HG02973 (cell line): ENCODE measurements around the gene ITPKB.

ENCODE experiments used
- ATAC-seq: cut with Tn5 transposase; IDR thresholded peaks from one replicate; pipeline ENCODE4 v1.9.1; 2021; ENCODE audit warnings: moderate library complexity; ENCODE audit not compliant: unreplicated experiment

Gene ITPKB

DNA sequence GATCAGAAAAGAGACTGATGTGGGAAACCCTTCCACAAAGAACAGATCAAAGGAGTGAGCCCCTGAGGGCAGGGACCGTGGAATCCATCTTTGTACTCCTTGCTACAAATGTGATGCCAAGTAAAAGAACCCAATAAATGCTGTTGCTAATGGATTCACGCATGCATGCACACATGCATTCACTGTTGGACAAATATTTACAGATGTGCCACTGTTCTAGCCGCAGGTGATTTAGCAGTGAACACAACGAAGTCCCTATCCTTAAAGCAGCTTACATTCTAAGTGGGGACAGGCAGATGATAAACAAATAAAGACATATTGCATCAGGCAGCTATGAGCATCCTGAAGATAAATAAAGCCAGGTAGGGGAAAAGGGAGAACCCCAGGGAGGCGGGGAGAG lies 67.8 kb downstream of the ITPKB start:
- ATAC-seq: no peak

DNA sequence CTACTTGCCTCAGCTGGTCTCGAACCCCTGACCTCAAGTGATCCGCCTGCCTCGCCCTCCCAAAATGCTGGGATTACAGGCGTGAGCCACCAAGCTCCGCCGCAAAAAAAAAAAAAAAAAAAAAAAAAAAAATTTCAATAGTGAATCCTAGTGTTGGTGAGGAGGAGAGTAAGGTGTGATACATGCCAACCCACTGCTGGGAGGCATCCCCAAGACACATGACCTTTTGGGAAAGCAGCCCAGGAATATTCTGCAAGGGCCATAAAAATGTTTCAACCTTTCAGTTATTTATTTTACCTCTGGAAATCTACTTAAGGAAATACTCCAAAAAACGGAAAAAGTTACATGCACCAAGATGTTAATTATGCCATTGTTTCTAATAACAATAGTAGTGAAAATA lies 69.0 kb downstream of the ITPKB start:
- no peak for ATAC-seq

DNA sequence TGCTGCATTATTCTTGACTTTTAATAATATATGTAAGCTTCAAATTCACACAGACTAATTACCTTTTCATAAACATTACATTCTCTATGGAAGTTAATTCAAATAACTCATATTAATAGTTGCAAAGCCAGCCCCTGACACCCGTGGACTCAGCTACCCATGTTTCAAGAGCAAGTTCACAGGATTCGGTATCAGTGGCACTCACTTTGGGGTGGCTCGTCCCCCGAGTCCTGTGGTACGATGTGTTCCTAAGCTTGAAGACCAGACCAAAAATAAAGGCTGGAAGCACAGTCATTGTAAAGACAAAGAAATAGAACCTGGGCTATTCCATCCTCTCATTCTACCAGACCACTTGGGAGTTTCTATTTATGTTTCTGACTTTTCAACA lies 70.9 kb downstream of the ITPKB start:
- ATAC-seq: no peak

DNA sequence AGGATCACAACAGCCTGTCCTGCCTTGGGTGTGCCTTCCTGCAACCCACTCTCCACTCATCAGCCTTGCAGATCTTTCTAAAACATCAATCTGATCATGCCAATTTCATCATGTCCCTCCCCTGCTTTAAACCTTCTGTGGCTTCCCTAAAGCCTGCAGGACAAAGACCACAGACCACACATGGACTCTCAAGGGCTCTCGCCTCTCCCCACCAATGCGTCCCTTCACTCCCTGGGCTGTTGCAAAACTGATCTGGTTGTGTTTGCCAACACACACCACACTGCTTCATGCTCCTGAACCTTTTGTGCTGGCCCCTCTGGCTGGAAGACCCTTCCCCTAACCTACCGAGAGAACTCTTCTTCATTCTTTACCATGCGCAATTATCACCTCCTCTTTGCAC lies 72.4 kb downstream of the ITPKB start:
- ATAC-seq: no peak

DNA sequence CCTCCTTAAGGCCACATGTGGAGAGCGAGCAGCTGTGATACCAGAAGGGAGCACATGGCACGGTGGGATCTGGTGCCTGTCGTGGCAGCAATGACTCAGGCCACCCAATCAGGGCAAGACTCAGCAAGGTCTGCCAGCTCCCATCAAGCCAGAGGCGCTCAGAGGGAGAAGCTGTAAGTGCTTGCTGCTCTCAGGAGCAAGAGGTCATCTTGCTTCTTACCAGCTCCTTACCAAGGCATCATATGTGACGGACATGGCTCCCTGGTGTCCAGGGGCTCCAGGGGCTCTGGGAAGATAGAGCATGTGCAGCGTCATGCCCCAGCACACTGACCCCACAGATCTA lies 72.9 kb downstream of the ITPKB start:
- ATAC-seq: no peak

DNA sequence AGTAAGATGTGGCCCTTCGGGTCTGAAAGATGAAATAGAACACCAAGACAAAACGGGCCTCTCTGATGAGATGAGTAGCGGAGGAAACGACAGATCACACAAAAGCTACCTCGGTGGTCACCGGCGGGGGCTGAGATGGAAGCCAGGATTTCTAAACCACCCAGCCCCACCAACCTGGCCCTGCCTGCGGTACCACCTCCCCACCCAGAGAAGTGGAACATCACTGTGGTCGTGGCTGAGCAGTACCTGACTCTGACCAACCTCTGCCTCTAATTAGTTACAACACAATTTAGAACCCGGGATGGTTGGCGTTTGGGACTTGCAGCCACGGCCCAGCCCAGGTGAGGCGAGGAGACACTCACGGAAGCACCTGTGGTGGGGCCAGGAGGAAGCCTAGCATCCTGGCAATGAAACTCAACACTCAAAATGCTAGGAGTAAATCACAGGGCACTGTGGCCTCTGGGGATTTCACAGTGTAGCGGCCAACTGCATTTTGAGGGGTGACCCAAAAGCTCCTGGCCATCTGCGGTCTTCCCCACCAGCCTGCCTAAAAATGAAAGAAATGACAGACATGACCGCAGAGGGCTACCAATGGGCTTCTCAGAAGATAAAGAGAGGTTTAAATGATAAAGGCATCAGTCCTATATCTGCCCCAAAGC lies 73.4 kb downstream of the ITPKB start:
- no peak for ATAC-seq

DNA sequence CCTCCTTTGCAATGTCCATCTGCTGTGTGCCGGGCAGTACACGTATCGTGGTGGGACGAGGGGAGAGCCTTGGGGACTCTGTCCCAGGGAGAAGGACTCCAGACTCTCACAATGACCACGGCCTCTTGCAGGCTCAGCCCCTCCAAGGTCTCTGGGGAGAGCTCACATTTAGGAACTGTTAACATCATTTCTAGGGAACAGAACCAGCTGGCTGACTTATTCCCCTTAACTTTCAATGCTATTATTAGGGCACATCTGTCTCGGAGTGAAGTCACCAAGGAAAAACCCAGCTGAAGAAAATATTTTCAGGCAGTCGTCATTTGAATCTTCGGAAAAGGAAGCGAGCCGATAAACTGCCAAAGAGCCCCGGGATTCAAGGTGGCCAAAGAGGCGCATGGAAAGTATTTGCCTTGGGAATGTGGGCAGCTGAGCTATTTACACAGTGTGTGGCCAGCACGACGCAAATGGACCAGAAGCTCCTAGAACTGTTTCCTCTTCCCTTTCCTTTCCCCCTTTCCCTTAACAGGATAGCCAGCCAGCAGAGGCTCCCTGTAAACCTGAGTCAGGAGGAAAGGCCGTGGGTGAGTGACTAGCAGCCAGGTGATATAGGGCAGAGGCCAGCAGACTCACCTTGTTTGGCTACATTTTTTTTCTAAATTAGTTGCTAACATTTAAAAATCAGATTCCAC lies 74.5 kb downstream of the ITPKB start:
- no peak for ATAC-seq

DNA sequence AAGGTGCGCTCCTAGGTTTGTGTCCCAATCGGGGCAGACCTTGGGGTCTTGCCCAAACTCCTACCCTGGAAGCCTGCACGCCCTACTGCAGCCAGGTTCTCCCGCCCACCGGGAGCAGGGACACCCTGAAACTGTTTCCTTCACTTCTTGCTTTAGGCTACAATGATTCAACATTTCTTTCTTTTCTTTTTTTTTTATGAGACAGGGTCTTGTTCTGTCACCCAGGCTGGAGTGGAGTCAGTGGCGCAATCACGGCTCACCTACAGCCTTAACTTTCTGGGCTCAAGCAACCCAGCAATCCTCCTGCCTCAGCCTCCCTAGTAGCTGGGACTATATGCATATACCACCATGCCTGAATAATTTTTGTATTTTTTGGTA lies 75.8 kb downstream of the ITPKB start:
- no peak for ATAC-seq

DNA sequence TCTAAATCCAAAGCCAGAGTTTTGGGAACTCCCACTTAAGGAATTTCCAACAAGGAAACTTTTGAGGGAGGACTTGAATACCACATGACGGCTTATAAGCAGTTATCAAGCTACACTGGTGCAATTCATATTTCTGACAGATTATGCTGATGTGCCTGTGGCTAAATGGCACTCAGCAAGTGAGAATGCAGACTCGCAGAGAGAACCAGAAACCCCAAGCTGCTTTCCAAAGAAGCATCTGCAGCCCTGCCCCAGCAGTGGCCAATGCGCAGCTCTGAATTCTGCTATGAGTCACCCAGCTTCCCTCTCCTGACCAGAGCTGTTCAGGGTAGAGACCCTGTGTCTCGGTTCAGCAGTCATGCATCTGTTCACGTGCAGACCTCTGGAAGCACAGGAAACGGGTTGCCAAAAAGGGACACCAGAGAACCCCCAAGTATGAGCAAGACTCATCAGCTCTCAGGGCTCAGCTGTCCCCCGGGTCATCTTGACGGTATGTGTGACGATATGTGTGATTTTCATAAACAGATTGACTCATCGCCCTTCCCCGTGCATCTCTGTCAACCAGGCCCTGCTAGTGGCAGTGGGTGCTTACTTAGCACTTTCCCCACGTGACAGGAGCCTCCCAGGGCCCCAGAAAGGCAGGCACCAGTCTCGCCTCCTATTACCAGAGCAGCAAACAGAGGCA lies 76.3 kb downstream of the ITPKB start:
- peak; percentile 93 for ATAC-seq

DNA sequence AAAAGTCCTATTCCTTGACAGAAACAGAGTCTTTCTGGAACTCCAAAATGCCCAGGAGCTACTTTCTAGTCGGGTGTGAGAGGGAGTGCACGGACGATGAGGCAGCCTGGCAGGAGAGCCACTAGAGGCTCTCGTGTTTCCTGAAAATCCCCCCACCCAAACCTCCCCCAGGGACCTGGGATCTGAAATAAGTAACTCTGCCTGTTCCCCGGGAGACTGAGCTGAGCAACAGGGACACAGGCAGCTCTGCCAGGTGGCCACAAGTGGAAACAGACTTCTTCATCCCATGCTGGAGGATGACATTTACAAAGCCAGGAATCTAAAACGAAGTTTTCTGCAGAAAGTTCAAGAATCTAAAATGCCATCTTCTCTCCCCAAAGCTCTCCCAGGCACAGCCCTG lies 77.1 kb downstream of the ITPKB start:
- no peak for ATAC-seq

DNA sequence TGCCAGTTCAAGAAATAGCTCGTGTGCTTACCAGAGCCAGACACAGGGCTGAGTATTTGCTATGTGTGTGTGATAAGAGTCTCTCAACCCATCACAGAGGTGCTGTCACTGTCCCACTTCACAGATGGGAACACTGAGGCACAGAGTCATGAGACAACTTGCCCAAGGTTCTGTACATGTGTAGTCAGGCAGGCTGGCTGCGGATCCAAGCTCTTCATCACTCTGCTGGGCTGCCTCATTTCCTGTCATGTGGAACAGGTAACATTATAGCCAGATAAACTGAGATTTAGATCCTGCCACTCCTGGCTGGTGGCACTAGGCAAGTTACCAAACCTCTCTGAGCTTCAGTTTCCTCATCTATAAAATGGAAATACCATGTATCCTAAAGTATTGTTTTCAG lies 77.8 kb downstream of the ITPKB start:
- no peak for ATAC-seq

DNA sequence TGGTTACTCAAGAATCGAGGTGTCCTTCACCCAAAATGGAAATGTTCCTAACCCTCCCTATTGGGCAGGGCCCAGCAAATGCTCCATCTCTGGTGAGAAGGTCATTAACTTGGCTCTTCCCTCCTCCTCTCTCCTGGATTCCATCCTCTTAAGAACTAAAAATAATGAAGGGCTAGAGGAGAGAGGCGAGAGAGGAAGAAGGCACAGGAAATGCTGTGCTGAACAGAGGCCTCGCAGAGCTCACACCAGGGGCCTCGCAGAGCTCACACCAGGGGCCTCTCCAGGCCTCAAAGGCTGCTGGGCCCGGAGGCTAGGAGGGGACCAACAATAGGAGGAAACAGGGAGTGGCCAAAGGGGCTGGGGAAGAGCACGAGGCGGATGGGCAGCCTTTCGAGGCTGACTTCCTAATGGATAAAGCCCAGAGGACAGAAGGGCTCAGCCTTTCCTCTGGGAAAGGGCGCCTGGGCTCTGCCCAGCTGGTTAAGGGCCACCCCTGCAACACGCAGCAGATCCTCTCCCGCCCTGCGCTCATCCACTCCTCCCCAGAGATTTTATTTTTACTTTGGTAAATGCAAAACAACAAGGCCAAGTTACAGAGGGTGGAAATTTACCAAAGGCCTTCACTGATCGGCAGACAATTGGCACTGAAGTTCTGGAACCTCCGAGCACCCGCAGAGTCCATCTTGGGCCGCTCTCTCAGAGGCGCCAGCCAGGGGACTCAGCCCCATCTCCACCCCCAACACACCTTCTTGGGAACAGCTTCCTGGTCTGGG lies 78.5 kb downstream of the ITPKB start:
- ATAC-seq: no peak

DNA sequence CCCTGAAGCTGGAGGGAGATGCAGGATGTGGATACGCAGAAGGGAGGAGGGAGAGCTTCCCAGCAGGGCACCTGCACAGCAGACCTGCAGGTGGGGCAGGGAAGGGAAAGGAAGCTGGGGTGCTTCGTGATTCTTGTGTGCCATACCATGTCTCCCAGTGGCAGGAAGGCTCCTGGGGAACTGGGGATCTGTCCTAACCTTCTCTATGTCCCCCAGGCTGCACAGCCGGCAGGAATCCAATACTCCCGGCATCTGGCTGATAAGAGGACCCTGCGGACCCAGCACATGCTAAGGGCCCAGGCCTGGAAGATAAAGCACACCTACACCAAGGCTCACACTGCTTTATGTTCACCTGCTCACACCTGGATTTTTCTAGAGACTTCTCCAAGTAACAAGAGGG lies 79.4 kb downstream of the ITPKB start:
- ATAC-seq: no peak

DNA sequence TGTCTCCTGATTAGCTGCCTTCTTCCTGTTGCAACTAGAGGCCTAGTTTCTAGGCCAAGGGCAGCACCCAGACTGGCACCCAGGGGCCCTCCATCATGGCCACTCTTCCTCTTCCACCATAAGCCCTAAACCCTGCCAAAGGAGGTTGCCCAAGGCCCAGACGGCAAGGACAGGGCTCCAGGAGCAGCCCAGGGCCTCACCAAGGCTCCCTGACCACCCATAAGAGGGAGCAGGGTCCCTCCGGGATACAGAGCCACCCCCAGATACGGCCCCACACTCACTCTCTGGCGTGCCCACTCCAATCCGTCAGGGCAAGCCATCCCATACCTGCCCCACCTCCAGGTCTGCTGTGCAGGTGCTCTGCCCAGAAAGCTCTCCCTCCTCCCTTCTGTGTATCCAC lies 79.9 kb downstream of the ITPKB start:
- no peak for ATAC-seq

DNA sequence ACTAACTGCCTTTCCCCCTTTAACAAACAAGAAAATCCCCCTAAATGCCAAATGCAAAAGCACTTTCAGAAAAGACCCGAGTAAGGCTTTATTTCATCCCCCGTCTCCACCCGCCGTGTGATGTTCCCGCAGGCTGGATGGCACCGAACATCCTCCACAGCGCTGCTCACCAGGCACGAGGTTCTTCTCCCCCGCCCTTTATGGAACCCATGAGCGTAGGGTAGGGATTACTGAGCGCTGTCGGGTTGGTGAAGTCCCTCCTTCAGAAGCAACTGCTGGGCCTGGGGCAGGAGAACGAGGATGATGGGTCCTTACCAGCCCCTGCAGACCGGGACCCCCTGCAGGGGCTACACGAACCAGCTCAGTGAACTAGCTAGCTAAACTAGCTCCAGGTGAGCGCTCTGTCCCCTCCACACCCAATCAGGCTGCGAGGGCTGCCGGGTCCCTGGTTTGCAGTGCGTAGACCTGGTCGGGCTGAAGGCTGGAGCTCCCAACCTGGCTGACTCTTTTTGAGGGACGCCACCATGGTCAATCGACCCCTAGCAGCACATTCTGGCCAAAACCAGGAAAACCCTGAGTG lies 80.4 kb downstream of the ITPKB start:
- no peak for ATAC-seq

DNA sequence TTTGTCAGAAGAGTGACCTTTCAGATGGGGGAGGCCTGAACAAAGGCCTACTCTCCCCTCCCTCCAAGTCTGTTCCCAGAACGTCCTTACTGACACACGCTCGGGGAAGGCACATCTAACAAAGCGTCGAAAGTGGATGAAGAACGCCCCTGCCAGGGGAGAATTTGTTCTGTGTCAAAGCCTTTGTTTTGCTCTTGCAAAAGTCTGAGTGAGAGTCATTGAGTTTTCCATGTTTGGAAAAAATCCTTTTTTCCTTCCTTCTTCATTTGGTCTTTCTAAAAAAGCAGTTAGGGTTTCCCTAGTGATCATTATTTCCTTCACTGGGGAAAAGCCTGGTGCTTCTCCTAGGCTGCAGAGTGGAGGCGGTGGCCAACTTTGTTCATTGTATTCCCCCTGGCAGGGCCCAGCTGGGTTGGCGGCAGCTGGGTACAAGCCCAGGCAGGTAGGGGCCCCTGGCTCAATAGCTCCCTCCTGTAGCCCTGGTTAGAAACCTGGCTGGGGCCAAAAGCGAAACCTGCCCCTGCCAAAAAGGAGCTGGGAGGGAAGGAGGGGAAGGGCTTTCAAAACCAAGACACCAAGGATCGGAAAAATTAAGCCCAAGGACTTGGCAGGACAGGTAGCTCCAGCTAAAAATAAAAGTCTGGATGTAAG lies 81.1 kb downstream of the ITPKB start:
- no peak for ATAC-seq

DNA sequence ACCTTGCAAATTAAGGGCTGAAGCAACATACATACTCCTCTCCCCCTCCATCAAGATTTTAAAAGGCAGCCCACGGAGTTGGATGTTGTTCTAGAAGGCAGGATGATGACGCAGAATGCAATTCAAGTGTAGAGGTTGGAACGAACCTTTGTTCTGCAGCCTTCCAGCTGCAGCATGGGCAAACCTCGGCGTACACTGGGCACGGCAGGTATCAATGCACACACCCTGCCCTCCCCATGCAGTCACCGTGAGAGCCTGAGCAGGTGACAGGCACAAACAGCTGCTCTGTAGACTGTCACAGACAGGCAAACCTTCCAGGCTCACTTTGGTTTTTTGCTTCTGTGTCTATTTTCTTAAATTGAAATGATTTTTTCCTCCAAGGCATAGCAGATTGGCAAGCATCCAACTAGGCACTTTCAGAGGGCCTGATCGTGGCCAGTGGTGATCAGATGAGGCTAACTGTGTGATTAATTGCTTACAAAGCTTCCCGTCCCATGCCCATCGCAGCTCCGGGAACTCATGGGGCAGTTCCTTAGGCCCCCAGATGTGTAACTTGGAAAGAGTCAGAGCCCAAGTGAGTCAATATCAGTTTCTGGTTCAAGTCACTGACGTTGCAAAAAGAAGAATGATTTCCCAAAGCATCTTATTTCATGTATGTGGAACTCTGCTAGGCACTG lies 82.3 kb downstream of the ITPKB start:
- ATAC-seq: no peak

DNA sequence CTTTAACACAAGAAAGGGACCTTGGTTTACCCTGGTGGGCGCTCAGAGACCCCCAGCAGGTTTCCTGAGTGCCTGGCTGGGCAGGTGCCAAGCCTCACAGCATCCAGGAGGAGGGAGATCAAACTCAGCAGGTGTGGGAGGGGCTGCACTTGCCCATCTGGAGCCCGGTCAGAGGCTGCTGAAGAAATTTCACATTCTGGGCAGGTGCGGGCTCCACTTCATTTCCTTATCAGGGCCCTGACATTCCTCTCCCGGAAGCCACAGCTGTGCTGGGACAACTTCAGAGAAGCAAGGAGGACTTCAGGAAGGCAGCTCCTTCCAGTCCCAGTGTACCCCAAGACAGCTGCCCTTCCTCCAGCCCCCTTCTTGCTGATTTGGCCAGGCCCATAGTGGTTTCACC lies 82.9 kb downstream of the ITPKB start:
- no peak for ATAC-seq

DNA sequence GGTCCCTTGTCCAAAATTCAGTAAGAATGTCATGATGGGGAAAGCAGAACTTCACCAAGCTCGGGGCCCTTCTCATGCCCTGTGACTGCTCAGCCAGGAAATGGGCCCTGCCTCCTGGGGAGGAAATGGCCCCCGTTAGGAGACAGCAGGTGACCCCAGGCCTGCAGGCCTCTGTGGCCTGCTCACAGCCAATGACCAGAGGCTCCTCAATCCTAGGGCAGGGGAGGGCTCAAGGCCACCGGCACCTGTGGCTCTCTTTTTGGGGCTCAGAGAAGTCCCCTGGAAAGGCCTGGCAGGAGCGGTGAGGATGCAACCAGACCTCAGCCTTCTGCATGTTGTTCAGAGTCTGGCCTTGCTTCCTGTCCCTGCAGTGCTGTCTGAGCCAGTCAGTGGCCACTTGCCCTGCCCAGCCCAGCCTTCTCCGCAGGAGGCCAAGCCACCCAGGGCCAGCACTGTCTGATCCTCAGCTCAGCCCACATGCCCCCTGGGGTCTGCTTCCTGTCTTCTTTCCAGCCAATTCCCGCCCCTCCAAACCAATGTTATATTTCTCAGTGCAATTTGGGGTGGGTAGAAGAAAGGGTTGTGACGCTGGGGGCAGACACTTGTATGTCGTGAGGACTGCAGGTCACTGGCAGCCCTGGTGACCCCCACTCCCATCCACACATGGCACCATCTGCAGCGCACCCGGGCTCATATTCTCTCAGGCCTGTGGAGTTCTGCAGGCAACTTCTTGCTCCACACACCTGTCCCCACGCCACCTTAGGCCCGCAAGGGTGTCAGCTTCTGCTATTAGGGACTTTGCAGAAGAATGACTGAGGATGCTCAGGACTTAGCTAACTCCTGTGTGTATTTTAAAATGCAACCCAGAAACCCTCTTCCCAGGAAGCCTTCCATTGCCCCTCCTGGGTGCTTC lies 83.6 kb downstream of the ITPKB start:
- no peak for ATAC-seq
